Measurements from ENCODE around the gene BRINP1.

BRINP1 gene

DNA sequence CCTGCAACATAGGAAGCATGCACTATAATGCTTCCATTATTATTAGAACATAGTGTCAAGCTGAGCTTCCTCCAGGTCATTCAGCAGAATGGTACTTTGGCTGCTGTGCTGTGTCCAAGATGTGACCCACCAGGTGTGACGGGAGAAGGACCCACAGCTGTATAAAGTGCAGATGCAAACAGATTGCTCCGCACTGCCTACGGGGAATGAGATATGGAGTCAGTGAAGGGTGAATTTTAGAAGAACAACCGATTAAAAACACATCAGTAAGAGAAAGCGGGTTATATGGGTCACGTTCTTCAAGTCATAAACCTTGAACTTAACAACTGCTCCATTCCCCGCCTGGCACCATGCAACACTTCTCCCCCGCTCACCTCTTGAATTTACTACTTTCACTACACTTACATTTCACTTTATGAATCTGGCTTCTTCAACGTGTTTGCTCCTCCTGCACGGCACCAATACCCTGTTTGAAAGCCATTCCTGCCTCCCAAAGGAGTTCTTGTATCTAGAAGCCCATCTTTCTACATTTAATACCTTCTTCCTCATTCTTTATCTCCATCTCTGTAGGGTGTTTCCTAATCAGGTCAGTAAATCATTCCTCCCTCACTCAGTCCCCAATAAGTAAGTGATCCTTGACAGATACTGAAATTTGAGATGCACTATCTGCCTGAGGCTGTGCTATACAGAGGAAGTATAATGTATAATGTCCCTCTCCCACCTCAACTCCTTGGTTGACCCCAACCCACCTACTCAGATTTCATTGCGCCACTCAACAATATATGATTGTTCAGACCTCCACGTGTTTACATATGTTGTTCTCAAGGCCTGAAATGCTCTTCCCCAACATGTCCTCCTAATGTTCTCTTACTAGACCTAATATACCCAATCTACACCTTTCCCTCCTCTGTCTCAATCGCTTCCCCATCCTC lies 25.9 kb downstream of the BRINP1 start:
- no peak for DNase-seq

DNA sequence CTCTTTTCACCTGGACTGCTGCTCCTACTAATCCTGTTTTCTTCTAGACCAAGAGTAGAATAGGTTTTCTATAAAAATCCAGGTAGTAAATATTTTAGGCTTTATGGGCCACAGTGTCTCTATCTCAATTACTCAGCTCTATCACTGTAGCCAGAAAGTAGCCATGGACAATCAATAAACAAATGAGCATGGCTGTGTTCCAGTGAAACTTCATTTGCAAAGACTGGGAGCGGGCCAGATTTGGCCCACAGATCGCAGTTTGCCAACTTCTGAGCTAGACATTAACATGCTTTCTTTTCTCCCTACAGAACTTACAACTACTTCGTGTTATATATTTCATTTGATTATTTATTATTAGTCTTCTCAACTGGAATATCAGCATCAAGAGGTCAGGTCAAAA lies 30.2 kb downstream of the BRINP1 start:
- no peak for DNase-seq

DNA sequence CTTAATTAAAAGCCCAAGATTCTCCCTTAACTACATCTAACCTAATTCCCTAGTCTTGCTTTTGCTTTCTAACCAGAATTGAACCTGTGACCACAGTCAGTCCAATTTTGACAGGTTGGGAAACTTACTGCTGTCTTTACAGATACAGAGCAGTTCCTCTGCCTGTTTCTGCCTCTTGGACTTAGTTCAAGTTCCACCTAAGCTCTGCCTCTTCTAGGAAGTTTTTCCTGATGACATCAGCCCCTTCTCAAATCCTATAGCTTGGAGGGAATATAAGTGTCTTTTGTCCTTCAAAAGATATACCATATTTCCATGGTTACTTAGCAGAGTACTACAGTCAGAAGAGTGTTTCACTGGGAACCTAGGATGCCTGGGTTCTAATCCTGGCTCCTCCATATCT lies 31.7 kb downstream of the BRINP1 start:
- DNase-seq: no peak

DNA sequence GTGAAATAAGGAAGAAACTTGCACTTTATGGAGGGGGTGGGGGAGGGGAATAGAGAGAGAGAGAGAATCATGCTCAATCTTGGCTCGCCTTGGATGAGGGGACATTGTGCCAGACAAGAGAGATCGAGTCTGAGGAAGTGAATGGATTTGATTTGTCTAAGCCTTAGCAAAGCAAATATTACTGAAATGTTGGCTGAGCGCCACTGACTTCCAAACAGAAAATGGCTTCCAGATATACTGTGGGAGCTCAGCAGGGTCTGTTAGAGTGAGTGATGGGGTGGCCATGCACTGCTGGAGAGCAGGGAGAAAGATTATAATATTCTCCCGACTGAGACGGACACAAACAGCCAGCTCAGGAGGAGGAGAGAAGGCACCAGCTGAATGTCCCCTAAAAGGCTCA lies 34.5 kb downstream of the BRINP1 start:
- DNase-seq: no peak

DNA sequence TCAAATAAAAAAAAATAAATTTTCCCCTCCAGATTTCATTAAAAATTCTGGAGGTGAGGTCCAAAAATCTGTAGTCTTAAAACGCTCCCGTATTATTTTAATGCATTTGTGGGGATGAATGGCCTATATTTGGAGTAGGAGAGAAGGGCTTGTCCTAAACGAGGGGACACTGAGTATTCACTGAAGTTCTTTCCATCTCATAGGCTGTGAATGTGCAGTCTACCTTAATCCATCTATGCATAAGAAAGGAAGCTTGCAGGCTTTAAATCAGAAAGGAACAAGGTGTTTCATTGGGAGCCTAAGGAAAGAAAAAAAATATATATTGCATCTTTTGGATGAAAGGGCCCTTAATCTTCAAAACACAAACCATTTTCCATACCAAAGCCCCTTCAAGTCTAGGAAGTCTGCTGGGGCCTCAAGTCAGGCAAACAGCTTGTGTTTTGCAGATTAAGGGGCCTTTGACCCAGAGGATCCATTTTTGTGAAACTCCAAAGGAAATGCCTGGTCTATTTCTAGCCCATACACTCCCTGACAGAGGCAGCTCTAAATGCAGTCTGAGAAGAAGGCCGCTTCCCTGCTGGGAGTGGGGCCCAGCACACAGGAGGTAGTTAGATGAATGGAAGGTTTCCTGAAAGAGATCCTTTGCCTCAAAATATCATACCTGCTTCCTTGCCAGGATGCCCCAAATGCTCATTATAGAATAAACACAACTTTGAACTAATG lies 35.6 kb downstream of the BRINP1 start:
- DNase-seq: no peak

DNA sequence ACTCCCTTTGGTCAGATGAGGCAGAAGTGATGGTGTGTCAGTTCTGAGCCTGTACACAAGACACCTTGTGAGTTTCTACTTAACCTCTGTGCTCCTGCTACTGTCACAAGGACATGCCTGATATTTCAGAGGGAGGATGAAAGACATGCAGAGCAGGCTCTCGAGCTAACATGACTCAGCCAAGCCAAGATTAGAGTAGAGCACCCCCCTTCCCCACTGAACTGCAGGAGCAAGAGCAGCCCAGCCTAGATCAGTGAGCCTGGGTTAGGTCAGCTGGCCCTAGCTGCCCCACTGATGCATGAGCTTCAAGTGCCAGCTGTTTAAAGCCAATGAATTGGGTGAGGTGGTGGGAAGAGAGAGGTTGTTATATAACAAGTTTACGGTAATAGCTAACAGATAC lies 36.7 kb downstream of the BRINP1 start:
- DNase-seq: no peak

DNA sequence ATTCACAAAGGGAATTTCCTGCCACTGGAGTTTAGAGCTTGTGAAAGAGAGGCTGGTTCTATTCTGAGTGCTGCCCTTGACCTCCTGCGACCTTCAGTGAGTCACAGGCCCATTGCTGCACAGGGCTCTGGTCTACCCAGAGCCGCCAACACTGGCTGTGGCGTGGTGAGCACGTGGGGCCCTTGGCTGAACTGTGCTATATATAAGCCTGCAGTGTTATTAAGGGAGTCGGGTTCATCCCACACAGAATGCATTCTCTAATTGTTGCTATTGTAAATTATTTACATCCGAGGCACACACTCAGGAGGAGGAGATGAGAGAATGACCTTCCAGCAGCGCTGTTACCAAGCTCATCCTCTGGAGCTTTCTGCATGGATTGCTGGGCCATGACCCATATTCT lies 47.1 kb downstream of the BRINP1 start:
- DNase-seq: peak; percentile 29

DNA sequence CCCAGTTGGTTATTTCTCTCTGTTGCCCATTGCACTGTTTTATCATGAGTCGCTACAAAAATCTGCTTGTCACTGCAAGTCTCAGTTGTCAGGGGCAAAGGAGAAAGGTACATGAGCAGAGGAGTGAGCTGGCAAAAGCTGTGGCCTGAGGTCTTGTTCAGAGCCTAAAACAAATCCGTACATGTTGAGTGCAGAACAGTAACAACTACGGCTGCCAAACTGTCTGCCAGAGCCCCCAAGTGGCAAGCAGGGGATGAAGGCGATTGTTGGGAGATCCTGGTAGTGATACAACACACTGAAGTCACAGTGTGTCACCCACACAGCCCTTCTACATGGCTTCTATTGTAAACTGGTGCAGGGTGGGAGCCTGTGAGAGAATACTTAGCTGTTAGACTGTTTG lies 50.9 kb downstream of the BRINP1 start:
- DNase-seq: no peak

DNA sequence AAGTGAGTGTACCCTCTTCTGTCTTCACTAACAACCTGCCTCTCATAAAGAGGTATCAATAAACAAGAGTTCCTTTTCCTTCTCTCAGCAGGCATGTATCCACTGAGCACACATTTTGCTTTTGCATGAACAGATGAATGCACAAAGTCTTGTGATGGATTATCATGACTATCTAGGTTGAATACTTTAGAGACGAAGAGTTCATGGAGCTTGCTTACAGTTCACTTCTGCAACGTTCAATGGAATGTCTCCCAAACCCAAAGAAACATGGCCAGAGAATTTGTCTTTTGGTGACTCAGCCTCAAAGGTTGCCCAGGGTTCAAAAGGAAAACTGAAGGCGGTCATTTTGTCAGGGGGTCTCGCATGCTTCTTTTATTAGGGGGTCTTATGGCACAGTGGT lies 55.4 kb downstream of the BRINP1 start:
- no peak for DNase-seq

DNA sequence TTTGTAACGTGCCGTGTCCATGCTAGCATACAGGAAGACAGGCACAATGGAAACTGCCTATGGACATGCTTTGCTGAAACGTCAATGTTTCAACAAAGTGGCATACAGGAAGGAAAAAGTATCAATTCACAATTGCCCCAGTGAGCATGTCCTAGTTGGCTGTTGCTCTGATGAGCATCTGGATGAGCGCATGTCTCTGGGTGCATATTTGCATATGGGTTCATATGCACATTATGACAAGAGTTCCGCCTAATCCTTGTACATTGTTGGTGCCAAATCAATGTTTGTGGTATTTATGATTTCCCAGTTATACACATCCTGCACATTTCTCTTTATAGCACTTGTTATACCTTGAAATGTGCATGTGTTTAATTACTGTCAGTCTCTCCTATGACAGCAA lies 58.5 kb downstream of the BRINP1 start:
- DNase-seq: no peak

DNA sequence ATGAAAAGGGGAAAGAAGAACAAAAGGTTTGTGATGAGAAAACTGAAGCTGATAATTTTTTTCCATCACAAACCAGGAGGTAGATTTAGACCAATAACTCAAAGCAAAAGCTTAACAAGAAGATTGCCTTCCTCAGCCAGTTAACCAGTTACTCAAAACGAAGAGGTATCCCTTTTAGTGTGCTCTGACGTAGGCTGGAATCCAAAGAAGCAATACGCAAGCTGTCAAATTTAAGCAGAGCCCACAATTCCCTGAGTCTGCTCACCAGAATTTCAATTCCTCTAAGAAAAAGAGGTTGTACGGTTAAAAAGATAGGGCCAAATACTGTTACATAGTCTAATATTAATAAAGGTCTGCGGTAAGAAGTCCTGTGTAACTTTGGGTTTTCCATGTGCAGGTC lies 61.8 kb downstream of the BRINP1 start:
- DNase-seq: no peak

DNA sequence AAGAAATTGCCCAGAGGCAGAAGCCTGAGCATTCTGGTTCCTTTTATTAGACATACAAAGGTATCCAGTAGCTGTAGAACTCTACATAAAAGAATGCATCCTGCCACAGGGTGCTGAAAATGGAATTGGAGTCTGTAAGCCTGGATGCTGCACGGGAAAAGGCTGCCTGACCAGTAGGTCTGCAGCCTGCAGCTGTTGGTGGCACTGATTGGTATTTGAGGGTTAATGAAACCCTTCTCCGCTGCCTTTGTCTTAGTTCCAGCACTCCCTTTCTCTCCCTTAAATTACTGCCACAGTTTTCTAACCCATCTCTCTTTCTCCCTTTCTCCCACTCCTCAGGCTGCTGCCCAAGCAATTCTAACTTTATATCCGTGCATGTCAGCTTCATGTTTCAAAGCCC lies 64.7 kb downstream of the BRINP1 start:
- no peak for DNase-seq

DNA sequence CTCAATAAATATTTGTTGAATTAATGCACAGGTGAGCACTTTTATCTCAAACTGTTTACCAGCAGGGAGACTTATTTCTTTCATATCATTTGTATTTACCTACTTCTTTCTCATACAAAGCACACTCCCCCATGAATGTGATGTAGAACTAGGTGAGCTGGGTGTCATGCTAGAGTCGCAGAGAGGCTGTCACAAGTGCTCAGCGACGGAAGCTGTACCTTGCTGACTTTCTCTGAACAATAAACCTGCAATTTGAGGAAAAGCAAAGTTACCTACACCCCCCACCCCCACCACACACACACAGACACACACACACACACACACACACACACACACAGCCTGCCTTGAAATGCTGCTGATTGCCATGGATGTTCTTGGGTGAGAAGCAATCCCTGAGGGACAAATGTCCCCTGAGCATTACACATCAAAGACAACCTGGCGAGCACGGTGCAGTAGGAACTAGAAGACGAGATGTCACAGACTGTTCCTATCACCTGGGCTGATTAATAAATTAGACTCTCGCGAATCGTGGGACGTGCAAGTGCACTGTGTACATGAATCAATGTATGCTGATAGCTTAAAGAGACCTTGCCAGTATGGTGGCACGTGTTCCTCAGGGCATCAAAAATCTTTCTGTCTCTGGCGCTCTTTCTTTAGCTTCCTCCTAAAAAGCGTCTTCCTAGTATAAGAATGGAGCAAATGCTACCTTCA lies 66.1 kb downstream of the BRINP1 start:
- no peak for DNase-seq

DNA sequence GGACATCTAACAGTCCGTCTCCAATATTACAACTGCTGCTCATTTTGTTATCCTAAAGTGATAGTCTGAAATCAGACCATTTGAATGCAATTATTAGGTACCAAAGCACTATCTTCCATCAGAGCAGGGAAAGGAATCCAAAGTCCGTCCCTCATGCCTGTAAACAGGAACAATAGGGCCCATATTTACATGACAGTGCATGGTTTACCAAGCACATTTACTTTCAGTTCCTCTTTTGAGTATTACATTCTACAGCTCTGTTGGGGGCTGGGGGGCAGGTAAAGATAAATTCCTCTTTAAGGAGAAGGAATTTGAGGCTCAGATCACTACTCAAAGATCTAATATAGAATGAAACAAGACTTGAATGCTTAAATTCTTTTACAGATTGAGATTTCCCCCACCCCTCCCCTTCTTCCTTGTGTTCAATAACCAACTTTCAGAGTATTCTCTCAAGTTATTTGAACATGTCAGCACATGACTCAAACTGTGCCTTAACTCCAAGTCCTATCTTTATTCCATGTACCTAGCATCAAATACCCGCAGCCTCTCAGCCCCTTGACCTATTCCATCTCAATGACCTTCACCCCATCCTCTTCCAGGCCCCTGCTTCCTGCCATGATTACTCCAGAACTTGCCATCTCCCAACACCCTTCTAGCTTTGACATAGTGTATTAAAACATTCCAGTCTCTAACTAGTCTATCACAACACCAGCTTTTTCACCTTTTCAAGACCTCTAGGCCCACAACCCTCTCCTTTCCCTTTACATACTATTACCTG lies 71.0 kb downstream of the BRINP1 start:
- DNase-seq: no peak

DNA sequence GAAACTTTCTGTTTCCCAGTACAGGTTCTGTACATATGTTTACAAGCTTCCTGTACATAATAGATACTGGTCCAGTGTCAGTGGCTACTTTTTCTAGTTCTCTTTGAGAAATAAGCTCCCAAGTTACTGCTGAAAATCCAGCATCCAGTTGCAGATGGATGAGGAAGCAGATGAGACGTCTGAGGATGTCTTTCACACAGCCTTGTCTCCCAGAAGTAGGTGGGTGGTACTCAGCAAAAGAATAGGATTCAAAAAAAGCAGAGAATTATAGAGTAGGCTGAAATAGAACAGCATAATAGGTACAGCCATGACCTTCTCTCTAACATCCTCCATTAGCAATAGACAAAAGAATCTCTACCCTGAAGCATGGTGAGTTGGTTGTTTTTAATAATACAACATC lies 77.7 kb downstream of the BRINP1 start:
- no peak for DNase-seq

DNA sequence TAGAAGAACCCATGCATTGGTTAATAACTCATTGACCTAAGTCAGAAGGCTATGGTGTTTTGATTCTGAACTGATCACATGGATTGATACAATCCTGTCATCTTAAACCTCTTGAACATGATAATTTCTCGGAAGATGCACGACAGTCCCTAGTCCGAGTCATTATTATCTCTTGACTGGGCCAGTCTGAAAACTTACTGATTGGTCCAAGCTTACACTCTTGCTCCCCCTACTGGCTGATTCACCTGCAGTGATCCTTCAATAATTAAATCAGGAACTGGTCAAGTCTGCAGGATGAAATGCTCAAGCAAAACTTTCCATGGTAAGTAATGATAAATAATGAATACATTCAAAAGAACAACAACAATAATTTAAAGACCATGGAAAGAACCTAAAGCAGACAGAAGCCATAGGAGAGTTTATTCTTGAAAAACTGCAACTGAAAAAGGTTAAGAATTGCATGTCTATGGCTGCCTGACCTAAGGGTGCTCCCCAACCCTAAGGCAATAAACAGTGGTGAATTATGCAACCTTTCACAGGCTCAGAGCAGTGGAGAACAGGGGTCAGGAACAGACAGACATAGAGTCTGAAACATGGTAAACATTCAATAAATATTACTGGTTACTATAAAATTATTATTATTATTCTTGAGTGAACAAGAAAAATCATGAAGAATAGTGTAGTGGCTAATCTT lies 79.3 kb downstream of the BRINP1 start:
- no peak for DNase-seq

DNA sequence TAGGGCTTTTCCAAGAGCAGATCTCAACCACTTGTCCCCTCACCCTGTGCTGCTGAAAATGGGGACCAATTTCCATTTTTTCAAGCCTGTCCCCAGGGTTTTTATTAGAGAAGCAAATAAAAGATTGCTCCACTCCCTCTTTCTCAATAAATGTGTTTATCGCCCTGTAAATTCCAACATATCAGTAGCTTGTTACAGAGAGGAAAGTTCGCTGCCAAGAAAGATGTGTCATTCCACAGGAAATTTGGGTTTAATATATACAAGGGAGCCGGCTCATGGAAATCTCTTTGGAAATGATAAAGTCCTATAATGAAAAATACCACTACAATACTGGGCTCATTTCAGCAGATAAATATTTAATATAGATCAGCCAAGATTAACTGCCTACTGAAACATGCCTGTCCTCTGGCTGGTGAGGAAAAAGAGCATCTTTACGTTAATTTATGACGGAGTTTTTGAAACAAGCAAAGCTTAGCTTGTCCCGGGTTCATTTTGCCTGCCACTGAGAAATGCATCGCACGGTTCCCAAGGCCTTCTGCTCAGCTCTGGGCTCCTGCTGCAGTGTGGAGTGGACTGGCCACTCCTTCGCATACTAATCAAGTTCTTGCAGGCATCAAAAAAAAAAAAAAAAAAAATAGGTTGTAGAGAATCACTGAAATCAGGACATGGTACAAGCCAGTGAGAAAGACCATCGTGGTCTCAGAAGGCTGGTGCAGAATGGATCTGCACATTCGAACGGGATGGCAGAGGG lies 84.5 kb downstream of the BRINP1 start:
- DNase-seq: no peak

DNA sequence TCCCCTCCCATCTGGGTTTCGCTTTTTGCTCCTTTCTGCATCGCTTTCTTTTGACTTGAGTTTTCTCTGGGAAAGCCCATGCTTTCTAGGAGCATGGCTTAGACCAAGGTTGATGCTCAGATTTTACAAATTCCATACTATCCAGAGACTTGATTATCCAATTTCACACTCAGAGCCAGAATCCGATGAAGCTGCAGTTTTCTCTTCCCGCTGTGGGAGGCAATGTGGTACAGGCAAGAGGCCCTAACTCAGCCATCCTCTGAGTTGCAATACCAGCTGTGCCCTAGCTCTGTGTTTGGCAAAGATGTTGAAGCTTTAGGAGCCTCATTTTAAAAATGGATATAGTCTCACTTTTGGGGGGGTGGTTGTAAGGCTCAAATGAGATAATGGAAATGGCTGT lies 85.1 kb downstream of the BRINP1 start:
- peak; percentile 36 for DNase-seq

DNA sequence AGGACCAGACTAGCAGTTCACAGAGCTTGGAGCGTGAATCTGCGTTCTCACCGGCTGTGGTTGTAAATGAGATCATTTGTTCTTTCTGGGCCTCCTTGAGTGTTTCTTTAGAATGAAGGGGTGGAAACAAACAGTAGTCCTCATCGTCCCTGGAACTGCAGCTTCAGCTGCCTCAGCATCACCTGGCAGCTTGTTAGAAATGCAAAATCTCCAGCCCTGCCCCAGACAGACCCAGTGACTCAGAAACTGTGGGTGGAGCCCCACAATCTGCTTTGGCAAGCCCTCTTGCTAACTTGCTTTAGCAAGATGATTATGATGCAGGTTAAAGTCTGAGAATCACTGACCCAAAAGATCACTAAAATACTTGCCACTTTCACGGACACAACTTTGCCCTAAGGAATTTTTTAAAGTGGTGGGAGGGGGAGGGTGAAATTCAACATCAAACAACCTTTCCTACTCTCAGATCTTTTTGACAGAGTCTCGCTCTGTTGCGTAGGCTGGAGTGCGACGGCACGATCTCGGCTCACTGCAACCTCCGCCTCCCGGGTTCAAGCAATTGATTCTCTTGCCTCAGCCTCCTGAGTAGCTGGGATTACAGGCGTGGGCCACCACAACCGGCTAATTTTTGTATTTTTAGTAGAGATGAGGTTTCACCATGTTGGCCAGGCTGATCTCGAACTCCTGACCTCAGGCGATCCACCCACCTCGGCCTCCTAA lies 86.0 kb downstream of the BRINP1 start:
- no peak for DNase-seq

DNA sequence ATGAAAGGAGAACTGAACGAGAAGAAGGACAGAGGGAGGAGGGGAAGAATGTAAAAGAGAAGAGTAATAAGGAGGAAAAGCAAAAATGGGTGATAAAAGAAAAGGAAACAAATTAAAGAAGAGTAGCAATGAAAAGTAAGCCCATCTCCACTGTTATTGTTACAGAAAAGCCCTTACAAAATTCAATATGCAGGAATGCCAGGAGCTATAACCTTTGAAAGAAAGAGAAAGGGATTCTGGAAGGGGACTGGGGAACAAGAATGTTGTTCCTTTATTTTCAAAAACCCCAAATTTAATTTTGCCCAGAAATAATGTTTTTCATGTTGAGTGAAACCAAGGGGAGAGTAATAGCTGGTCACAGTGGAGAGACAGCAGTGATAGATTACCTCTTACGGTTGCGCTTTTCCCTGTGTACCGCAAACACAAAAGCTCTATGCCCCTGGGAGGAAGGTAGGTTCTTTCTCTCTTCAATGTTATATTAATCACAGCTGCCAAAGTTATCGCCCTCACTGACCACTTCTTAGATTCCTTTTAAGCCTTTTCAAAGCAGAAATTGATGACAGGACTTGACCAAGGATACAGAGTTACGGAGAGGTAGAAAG lies 86.7 kb downstream of the BRINP1 start:
- DNase-seq: no peak

All from left hindlimb (tissue), 1 donor.